Endodermal cell (in vitro differentiated cells): ENCODE data around the gene CLCN2. TPM values are rescaled to one million over a fixed set of nuclear protein-coding genes. Genes with fewer than 3 reads are reported as not detected.
A peak's percentile ranks its signal among the peaks of the same experiment; 100 is the strongest.

Experiments used
- DNase-seq: peaks from one replicate; pipeline ENCODE4 v3.0.0-alpha.2; 2017
- H3K27ac ChIP-seq: 2 replicates; pipeline ENCODE4 v1.5.1; 2013; ENCODE audit warnings: mild to moderate bottlenecking, low read depth, low read length, moderate library complexity
- H3K27me3 ChIP-seq: 2 replicates; pipeline ENCODE4 v1.6.1; 2013; ENCODE audit warnings: mild to moderate bottlenecking, low read length, moderate library complexity; ENCODE audit not compliant: insufficient read depth, control insufficient read depth, poor library complexity, severe bottlenecking
- H3K36me3 ChIP-seq: 2 replicates; pipeline ENCODE4 v1.7.0; 2013; ENCODE audit warnings: mild to moderate bottlenecking, low read length, moderate library complexity; ENCODE audit not compliant: control insufficient read depth, insufficient read depth
- H3K4me1 ChIP-seq: one replicate; pipeline ENCODE4 v1.7.0; 2013; ENCODE audit warnings: low read length; ENCODE audit not compliant: control insufficient read depth, insufficient read depth
- H3K4me3 ChIP-seq: 2 replicates; pipeline ENCODE4 v1.5.1; 2013; ENCODE audit warnings: mild to moderate bottlenecking, low read length, moderate library complexity
- H3K9ac ChIP-seq: 2 replicates; pipeline ENCODE4 v1.6.1; 2013; ENCODE audit warnings: mild to moderate bottlenecking, low read length, moderate library complexity; ENCODE audit not compliant: poor library complexity, severe bottlenecking; ENCODE audit errors: extremely low read depth
- H3K9me3 ChIP-seq: 2 replicates; pipeline ENCODE4 v1.6.1; 2013; ENCODE audit warnings: mild to moderate bottlenecking, low read length, moderate library complexity; ENCODE audit not compliant: control insufficient read depth
- H3K27ac Mint-ChIP-seq: 2 replicates; pipeline ENCODE4 v1.8.0; 2020; ENCODE audit warnings: mixed read lengths
- H3K27me3 Mint-ChIP-seq: 2 replicates; pipeline ENCODE4 v1.8.0; 2021; ENCODE audit warnings: mild to moderate bottlenecking, mixed read lengths; ENCODE audit not compliant: insufficient read depth
- H3K36me3 Mint-ChIP-seq: 2 replicates; pipeline ENCODE4 v1.8.0; 2020; ENCODE audit warnings: low read depth, mixed read lengths
- H3K4me1 Mint-ChIP-seq: 2 replicates; pipeline ENCODE4 v1.8.0; 2020; ENCODE audit warnings: mixed read lengths
- H3K4me3 Mint-ChIP-seq: 2 replicates; pipeline ENCODE4 v1.8.0; 2020; ENCODE audit warnings: mild to moderate bottlenecking, moderate library complexity, mixed read lengths
- H3K9me3 Mint-ChIP-seq: 2 replicates; pipeline ENCODE4 v1.8.0; 2020; ENCODE audit warnings: mild to moderate bottlenecking, mixed read lengths
- CTCF ChIP-seq: fragments of 200-600 bp; sonication (generic); conservative IDR thresholded peaks from 2 replicates; pipeline ENCODE4 v1.5.0; 2021; ENCODE audit warnings: antibody characterized with exemption, mild to moderate bottlenecking
- WGBS, 2 experiments: methylation state at CpG; one replicate each; pipeline versions ENCODE4 v1.1.5 to v1.1.7; 2013; ENCODE audit warnings: missing lambda C conversion rate in 2 of 2, mixed read lengths in 1 of 2; ENCODE audit not compliant: insufficient coverage in 1 of 2, insufficient read length in 1 of 2; 5-methylcytosine and 5-hydroxymethylcytosine counted together
- total RNA-seq, 2 donors: library from RNA; stranded (reverse); fragmentation: NEBNext Ultra II Directional in 1 of 2; extraction: Animal tissue kit (Norgen Biotek cat#: 25700) in 1 of 2; gene quantifications; 2 replicates in 1 of 2; 3 replicates in 1 of 2; pipeline ENCODE4 v1.2.1, GENCODE V29; 2021

Gene CLCN2
- total RNA-seq, 2 donors from 2014 or later = 32.4 to 38.4 TPM

DNA sequence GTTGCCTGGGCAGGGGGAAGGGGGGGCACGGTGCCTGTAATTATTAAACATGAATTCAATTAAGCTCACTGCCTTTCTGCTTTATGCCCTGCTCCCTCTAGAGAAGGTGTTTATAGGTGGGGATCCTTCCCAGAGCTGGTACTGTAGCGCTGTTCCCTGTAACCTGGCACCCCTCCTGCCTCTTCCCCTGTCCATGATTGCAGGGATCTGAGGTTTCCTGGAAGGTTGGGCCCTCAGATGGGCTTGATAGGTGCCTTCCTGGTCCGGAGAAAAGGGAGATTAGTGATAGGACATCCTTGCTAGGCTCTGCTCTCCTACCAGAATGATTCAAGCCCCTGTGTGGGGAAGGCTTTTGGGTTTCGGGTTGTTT, 26.1 kb downstream of the CLCN2 start:
- Mint-ChIP-seq H3K4me3 (peak overlapping the region; percentile 74), H3K36me3 (peaks cover 44% of the 10 kb centered on the region), H3K9me3 (no peaks in the 10 kb centered on the region), H3K4me1 (peaks cover 9% of the 10 kb centered on the region), H3K27me3 (peaks cover 4% of the 10 kb centered on the region), H3K27ac (peak overlapping the region; percentile 96)
- no peaks in the 10 kb centered on the region for H3K27me3 ChIP-seq
- no peak for TF ChIP-seq CTCF
- WGBS, 2 experiments = 20 to 73% methylated on average over 1 to 3 of the region's 4 CpGs
- peak overlapping the region; percentile 80 for H3K9ac ChIP-seq
- no peaks in the 10 kb centered on the region for H3K9me3 ChIP-seq
- H3K27ac ChIP-seq = peak overlapping the region; percentile 87
- peak overlapping the region; percentile 81 for H3K4me3 ChIP-seq
- H3K36me3 ChIP-seq = peaks cover 49% of the 10 kb centered on the region
- no peak for DNase-seq
- no peaks in the 10 kb centered on the region for H3K4me1 ChIP-seq

DNA sequence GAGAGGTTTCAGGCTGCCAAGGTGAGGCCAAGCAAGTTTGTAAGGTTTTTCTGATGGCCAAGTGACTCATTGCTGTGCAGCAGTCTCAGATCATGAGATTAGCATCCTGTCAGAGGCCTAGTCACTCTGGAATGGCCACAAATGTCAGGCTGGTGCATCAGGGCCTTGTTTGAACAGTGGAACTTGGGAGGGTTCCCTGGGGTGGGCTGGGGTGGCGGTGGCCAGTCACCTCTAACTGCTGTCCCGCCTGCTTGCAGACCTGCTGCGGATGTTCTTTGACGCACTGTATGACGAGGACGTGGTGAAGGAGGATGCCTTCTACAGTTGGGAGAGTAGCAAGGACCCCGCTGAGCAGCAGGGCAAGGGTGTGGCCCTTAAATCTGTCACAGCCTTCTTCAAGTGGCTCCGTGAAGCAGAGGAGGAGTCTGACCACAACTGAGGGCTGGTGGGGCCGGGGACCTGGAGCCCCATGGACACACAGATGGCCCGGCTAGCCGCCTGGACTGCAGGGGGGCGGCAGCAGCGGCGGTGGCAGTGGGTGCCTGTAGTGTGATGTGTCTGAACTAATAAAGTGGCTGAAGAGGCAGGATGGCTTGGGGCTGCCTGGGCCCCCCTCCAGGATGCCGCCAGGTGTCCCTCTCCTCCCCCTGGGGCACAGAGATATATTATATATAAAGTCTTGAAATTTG, 26.8 kb downstream of the CLCN2 start:
- H3K36me3 Mint-ChIP-seq = peaks cover 51% of the 10 kb centered on the region
- Histone ChIP-seq H3K9me3 (no peaks in the 10 kb centered on the region), H3K9ac (no peak overlapping the region), H3K27me3 (no peaks in the 10 kb centered on the region), H3K27ac (no peak overlapping the region), H3K4me1 (no peaks in the 10 kb centered on the region), H3K4me3 (no peak overlapping the region), H3K36me3 (peaks cover 56% of the 10 kb centered on the region)
- peak overlapping the region; percentile 91 for H3K27ac Mint-ChIP-seq
- H3K9me3 Mint-ChIP-seq = no peaks in the 10 kb centered on the region
- H3K4me3 Mint-ChIP-seq = no peak overlapping the region
- no peak for DNase-seq
- H3K27me3 Mint-ChIP-seq = peaks cover 4% of the 10 kb centered on the region
- H3K4me1 Mint-ChIP-seq = peaks cover 9% of the 10 kb centered on the region
- TF ChIP-seq CTCF = no peak
- WGBS, 2 experiments = 91 to 92% methylated on average over 7 to 14 of the region's 15 CpGs

DNA sequence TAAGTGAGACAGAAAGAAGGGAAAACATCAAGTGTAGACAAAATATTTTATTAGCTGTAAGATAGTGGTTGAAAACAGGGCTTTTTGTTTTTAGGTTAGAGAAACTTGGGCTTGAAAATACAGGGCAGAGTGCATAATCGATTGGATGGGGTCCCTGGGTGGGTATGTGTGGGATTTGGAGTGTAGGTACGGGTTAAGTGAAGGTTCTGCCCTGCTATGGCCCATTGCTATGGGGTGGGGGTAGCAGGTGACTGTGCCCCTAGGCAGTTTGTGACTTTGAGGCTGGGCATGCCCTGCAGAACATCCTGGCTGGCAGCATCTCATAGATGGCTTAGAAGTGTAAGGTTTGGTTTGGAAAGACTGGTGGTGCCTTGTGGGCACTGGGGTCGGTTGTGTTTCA, 27.7 kb downstream of the CLCN2 start:
- H3K27ac Mint-ChIP-seq = peak overlapping the region; percentile 83
- peaks cover 4% of the 10 kb centered on the region for H3K27me3 Mint-ChIP-seq
- H3K36me3 Mint-ChIP-seq = peaks cover 59% of the 10 kb centered on the region
- no peak overlapping the region for H3K4me3 Mint-ChIP-seq
- Histone ChIP-seq H3K9me3 (no peaks in the 10 kb centered on the region), H3K9ac (no peak overlapping the region), H3K36me3 (peaks cover 65% of the 10 kb centered on the region), H3K27ac (no peak overlapping the region), H3K27me3 (no peaks in the 10 kb centered on the region), H3K4me3 (no peak overlapping the region), H3K4me1 (no peaks in the 10 kb centered on the region)
- peaks cover 9% of the 10 kb centered on the region for H3K4me1 Mint-ChIP-seq
- WGBS, 2 experiments = 83 to 93% methylated on average over 2 to 3 of the region's 3 CpGs
- DNase-seq = no peak
- TF ChIP-seq CTCF = no peak
- no peaks in the 10 kb centered on the region for H3K9me3 Mint-ChIP-seq
